ENCODE measurements around the gene GSN.

GSN gene

GRCh38 chr9:121300283-121301119 lies 32.5 kb downstream of the GSN start:
- DNase-seq (ENCODE audit: low read depth in 2 of 2): no peak
- peak overlapping the region; percentile 47 to 52 for H3K4me3 ChIP-seq (replicated peaks in 1 of 2; ENCODE audit: low read depth in 2 of 2, low read length in 2 of 2)
- TF ChIP-seq CTCF (IDR thresholded peaks at IDR 0.05; ENCODE audit: low read depth, low read length): no peak

GRCh38 chr9:121301881-121302286 lies 33.9 kb downstream of the GSN start:
- TF ChIP-seq CTCF (IDR thresholded peaks at IDR 0.05; ENCODE audit: low read depth, low read length): no peak
- H3K4me3 ChIP-seq (replicated peaks in 1 of 2; ENCODE audit: low read depth in 2 of 2, low read length in 2 of 2): no peak overlapping the region
- DNase-seq (ENCODE audit: low read depth in 2 of 2): no peak

- no peak overlapping the region for H3K4me3 ChIP-seq (replicated peaks in 1 of 2; ENCODE audit: low read depth in 2 of 2, low read length in 2 of 2)
- TF ChIP-seq CTCF (IDR thresholded peaks at IDR 0.05; ENCODE audit: low read depth, low read length): no peak
- no peak for DNase-seq (ENCODE audit: low read depth in 2 of 2)
Measured at GRCh38 chr9:121302341-121302740, 34.4 kb downstream of the GSN start.

- DNase-seq (ENCODE audit: low read depth in 2 of 2): no peak
- no peak overlapping the region for H3K4me3 ChIP-seq (replicated peaks in 1 of 2; ENCODE audit: low read depth in 2 of 2, low read length in 2 of 2)
- no peak for TF ChIP-seq CTCF (IDR thresholded peaks at IDR 0.05; ENCODE audit: low read depth, low read length)
Measured at GRCh38 chr9:121302786-121303185, 34.8 kb downstream of the GSN start.

- no peak overlapping the region for H3K4me3 ChIP-seq (replicated peaks in 1 of 2; ENCODE audit: low read depth in 2 of 2, low read length in 2 of 2)
- no peak for TF ChIP-seq CTCF (IDR thresholded peaks at IDR 0.05; ENCODE audit: low read depth, low read length)
- DNase-seq (ENCODE audit: low read depth in 2 of 2): no peak
Measured at GRCh38 chr9:121303456-121304451, 35.8 kb downstream of the GSN start.

- TF ChIP-seq CTCF (IDR thresholded peaks at IDR 0.05; ENCODE audit: low read depth, low read length): no peak
- no peak overlapping the region for H3K4me3 ChIP-seq (replicated peaks in 1 of 2; ENCODE audit: low read depth in 2 of 2, low read length in 2 of 2)
- no peak for DNase-seq (ENCODE audit: low read depth in 2 of 2)
Measured at GRCh38 chr9:121304707-121305106, 36.7 kb downstream of the GSN start.

Data from cardiac fibroblast (primary cell).